Measurements from ENCODE around the gene STAT6. TPM values are rescaled to one million over a fixed set of nuclear protein-coding genes. Genes with fewer than 3 reads are reported as not detected.
A peak's percentile ranks its signal among the peaks of the same experiment; 100 is the strongest.

STAT6 gene
- total RNA-seq, 1 experiment from 2014 or later, result 64.9 TPM

DNA sequence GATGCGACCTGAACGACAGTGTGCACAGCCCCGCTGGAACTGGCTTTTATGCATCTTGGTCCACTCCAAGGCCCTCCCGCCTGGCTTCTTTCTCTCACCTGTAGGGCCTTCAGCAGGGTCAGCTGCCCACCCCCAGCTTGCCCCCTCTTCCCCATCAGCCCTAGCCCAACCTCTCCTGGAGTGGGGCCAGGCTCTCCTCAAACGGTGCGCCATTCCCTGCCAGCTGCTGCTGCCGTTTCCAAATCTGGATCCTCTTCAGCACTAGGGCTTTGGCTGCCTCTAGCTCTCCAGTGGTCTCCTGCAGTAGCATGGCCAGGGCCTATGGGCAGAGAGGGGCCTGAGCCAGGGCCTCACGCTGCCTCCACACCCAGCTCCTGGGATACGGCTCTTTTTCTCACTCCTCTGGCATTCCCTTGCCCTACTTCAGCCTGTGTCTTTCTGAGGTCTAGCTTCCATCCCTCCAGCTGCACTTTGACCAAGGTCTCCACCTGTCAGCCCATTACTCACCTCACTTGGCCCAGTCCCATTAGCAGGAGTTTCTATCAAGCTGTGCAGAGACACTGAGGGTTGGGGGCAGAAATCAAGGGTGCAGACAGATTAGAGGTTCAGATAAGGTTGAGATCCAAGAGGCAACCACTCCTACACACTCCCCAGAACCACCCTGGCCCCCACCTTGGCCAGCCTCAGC lies 5.0 kb downstream of the STAT6 start:
- no peak for DNase-seq (ENCODE audit: low spot score)
- in situ Hi-C loops (cut with HindIII; ENCODE audit: low sequenced_read_pairs), result no loop called here

GRCh38 chr12:57105011-57105753 lies 6.0 kb downstream of the STAT6 start:
- in situ Hi-C loops (cut with HindIII; ENCODE audit: low sequenced_read_pairs), result no loop called here
- no peak for DNase-seq (ENCODE audit: low spot score)

DNA sequence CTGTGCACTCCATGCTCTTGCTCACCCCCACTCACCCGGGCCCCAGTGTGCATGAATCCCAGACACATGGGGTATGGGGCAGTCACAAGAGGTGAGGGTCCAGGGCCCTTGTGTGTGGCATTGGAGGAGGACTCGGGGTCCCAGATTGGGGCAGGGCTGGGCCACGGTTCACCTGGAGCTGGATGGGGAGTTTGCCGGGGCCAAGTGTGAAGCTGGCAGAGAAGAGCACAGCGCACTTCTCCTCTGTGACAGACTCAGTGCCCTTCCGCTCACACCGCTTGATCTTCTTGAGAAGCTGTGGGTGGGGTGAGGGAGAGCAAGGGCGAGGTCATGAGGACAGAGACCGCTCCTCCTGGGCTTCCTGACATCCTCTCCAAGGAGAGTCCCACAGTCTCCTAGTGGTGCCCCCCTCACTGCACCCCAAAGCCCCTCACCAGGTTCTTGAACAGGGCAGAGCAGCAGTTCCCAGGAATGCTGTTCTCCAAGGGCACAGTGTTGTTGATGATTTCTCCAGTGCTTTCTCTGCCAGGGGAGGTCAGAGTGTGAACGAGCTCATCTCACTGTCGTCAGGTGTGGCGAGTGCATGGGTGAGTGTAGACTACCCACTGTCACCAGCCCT lies 6.8 kb downstream of the STAT6 start:
- no peak for DNase-seq (ENCODE audit: low spot score)
- in situ Hi-C loops (cut with HindIII; ENCODE audit: low sequenced_read_pairs), result no loop called here

- in situ Hi-C loops (cut with HindIII; ENCODE audit: low sequenced_read_pairs), result no loop called here
- no peak for DNase-seq (ENCODE audit: low spot score)
Observed at GRCh38 chr12:57103856-57104255, 7.3 kb downstream of the STAT6 start.

GRCh38 chr12:57101892-57102695 lies 9.1 kb downstream of the STAT6 start:
- in situ Hi-C loops (cut with HindIII; ENCODE audit: low sequenced_read_pairs), result no loop called here
- no peak for DNase-seq (ENCODE audit: low spot score)

GRCh38 chr12:57099766-57100165 lies 11.4 kb downstream of the STAT6 start:
- in situ Hi-C loops (cut with HindIII; ENCODE audit: low sequenced_read_pairs), result no loop called here
- no peak for DNase-seq (ENCODE audit: low spot score)

GRCh38 chr12:57099047-57099714 lies 12.0 kb downstream of the STAT6 start:
- DNase-seq (ENCODE audit: low spot score), result no peak
- in situ Hi-C loops (cut with HindIII; ENCODE audit: low sequenced_read_pairs), result no loop called here

GRCh38 chr12:57098546-57098945 lies 12.6 kb downstream of the STAT6 start:
- DNase-seq (ENCODE audit: low spot score), result no peak
- in situ Hi-C loops (cut with HindIII; ENCODE audit: low sequenced_read_pairs), result no loop called here

GRCh38 chr12:57097554-57097835 lies 13.7 kb downstream of the STAT6 start:
- no peak for DNase-seq (ENCODE audit: low spot score)
- in situ Hi-C loops (cut with HindIII; ENCODE audit: low sequenced_read_pairs), result no loop called here

DNA sequence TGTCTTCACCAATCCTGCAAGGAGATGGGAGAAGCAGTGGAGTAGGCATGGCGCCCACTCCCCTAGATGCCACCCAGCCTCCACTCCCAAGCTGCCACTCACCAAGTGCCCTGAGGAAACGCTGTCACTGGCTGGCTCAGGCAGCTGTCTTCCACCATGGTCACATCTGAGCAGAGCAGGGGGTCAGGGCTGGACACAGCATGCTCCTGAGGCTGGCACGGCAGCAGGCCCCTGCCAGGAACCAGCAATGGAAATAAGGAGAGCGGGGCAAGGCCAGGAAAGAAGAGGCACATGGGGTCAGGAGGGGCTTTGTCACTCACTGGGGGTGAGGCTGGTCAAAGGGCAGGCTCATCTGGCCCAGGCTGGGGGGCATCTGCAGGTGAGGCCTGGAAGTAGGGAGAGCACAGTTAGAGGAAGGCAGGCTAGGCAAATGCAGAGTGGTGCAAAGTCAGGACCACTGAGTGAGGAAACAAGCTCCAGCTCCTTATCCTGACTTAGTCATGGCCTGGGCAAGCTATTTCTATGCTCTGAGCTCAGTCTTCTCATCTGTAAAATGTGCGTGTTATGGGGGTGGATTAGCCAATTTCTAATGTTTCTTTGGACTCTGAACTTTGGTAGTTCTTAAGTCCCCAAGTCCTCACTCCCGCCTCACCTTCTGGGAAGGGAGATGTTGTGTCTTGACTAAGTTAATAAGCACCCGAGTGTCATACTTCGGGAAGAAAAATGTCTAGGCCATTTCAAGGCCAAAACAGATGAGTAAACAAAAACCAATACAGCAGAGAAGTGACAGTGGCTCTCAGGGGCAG lies 14.2 kb downstream of the STAT6 start:
- no peak for DNase-seq (ENCODE audit: low spot score)
- in situ Hi-C loops (cut with HindIII; ENCODE audit: low sequenced_read_pairs), result no loop called here

- DNase-seq (ENCODE audit: low spot score), result peak; percentile 41
- in situ Hi-C loops (cut with HindIII; ENCODE audit: low sequenced_read_pairs), result no loop called here
Observed at GRCh38 chr12:57096099-57096572, 15.0 kb downstream of the STAT6 start.

- no peak for DNase-seq (ENCODE audit: low spot score)
- in situ Hi-C loops (cut with HindIII; ENCODE audit: low sequenced_read_pairs), result no loop called here
Observed at GRCh38 chr12:57095440-57095839, 15.7 kb downstream of the STAT6 start.

DNA sequence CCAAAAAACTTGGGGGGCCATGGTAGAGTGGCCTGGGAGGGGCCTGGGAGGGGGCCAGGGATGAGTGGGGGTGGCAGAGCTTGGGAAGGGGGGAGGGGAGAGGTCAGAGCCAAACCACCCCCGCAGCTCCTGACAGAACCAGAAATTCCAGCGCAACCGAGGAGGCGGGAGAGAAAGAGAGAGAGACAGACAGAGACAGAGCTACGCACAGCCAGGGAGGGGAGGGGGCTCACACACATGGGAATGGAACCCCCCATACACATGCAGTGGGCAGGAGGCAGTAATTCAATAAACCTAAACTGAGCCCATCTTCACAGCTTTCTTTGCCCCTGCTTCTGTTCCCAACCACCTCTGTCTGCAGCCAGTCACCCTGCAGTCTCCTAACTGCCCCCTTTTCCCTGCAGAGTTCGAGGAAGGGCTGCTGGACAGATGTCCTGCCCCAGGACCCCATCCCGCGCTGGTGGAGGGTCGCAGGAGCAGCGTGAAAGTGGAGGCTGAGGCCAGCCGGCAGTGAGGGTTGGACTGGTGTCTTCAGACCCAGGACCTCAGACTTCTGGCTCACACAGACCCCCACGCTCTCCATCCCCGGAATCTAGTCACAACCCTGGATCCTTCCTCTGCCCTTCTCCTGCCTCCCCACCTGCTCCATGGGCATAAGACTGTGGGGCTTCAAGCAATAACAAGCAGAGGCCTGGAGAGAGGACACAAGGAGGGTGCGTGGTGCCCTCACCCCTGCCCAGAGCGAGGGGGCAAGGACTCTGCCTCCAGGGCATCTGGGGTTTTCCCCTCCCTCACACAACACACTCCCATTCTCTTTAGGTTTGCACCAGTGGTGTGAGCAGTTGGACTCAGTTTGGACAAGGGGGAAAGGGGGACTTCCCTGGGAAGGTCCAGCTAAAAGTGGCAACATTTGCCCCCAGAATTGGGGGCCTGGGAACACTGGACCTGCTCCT lies 16.7 kb downstream of the STAT6 start:
- DNase-seq (ENCODE audit: low spot score), result no peak
- in situ Hi-C loops (cut with HindIII; ENCODE audit: low sequenced_read_pairs), result no loop called here

- DNase-seq (ENCODE audit: low spot score), result peak; percentile 64
- in situ Hi-C loops (cut with HindIII; ENCODE audit: low sequenced_read_pairs), result no loop called here
Observed at GRCh38 chr12:57093415-57094207, 17.6 kb downstream of the STAT6 start.

- DNase-seq (ENCODE audit: low spot score), result no peak
- in situ Hi-C loops (cut with HindIII; ENCODE audit: low sequenced_read_pairs), result no loop called here
Observed at GRCh38 chr12:57092876-57093414, 18.2 kb downstream of the STAT6 start.

DNA sequence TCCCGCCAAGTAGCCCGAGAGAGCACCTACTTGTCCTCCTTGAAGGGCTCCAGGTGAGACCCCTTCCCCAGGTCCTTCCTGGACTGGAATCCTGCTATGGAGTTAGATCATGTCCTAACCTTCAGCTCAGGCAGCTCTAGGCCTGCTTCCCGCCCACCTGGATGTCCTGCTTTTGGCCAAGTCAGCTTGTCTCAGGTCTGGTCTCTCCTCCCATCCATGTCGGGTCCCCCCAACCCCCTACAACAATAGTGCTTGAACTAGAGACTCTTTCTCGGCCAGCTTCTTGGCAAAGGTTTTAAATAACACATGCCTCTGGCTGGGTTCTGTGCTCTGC lies 18.7 kb downstream of the STAT6 start:
- no peak for DNase-seq (ENCODE audit: low spot score)
- in situ Hi-C loops (cut with HindIII; ENCODE audit: low sequenced_read_pairs), result no loop called here
